Prostate gland (tissue), 2 donors: Measurements from ENCODE around the gene CNST. TPM values are rescaled to one million over a fixed set of nuclear protein-coding genes. Genes with fewer than 3 reads are reported as not detected.

Experiments
- DNase-seq: peaks from one replicate; pipeline ENCODE4 v3.0.0-alpha.2; 2019; ENCODE audit warnings: low spot score
- H3K27ac ChIP-seq, 2 donors: fragments of 200-600 bp; sonication (generic); 2 replicates each; pipeline ENCODE4 v1.5.1; 2017 to 2019
- H3K27me3 ChIP-seq: fragments of 200-600 bp; sonication (generic); replicated peaks from 2 replicates; pipeline ENCODE4 v1.5.1; 2019; ENCODE audit not compliant: insufficient read depth
- H3K36me3 ChIP-seq, 2 donors: fragments of 200-600 bp; sonication (generic); 1 replicate in 1 of 2; 2 replicates in 1 of 2; pipeline versions ENCODE4 v1.5.1 to v1.8.1; 2017 to 2019
- H3K4me1 ChIP-seq: fragments of 200-600 bp; sonication (generic); replicated peaks from 2 replicates; pipeline ENCODE4 v1.5.1; 2019
- H3K4me3 ChIP-seq, 2 donors: fragments of 200-600 bp; sonication (generic); 2 replicates each; pipeline ENCODE4 v1.5.1; 2017 to 2019
- H3K9me3 ChIP-seq: fragments of 200-600 bp; sonication (generic); 2 replicates; pipeline ENCODE4 v1.5.1; 2017
- POLR2A ChIP-seq: fragments of 450-650 bp; IDR thresholded peaks from one replicate; pipeline ENCODE4 v1.6.1; 2016; ENCODE audit warnings: antibody characterized with exemption, mild to moderate bottlenecking
- POLR2AphosphoS5 ChIP-seq: sonication (generic); formaldehyde crosslinking; IDR thresholded peaks from one replicate; pipeline ENCODE4 v1.6.1; 2017; ENCODE audit warnings: antibody characterized with exemption
- WGBS: methylation state at CpG from one replicate; pipeline ENCODE4 v1.1.5; 2018; 5-methylcytosine and 5-hydroxymethylcytosine counted together
- intact Hi-C: fragments of 100-400 bp; cut with DNase I; formaldehyde crosslinking; loops from one replicate; pipeline ENCODE4 v1.14.2; 2022
- total RNA-seq, 2 donors: library from RNA; depleted of rRNA; stranded (reverse); fragments of >200 nt; gene quantifications; one replicate each; pipeline ENCODE4 v1.1.0, GENCODE V29; 2016
- TF ChIP-seq, protein P1 (sequence below), 4 experiments: fragments of 200-600 bp in 2 of 4; fragments of 450-650 bp in 2 of 4; sonication (generic) in 2 of 4; IDR thresholded peaks; 1 replicate in 3 of 4; 2 replicates in 1 of 4; pipeline ENCODE4 v1.5.1; 2016 to 2019; ENCODE audit warnings: antibody characterized with exemption in 4 of 4, mild to moderate bottlenecking in 2 of 4, moderate library complexity in 2 of 4

CNST gene
- total RNA-seq, 2 donors from 2014 or later = 19.4 to 52.6 TPM

DNA sequence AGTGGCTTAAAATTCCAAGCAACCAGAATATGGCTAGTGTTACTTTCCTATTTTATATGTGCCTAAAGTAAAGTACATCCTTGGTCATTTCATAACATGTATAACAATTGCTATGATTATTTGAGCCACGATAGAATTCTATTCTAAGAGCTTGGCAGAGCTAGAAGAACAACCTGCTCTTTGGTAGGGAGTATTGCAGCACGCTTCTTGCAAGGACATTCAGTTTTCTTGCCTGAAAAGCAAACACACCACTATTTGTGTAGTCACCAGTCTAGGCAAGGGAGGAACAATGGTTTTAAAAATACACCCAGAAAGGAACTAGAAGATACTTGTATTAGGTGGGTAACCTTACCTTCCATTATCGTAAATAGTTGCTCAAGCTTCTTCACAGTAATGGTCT, 51.5 kb downstream of the CNST start:
- H3K9me3 ChIP-seq = no peaks in the 10 kb centered on the region
- H3K27me3 ChIP-seq = no peaks in the 10 kb centered on the region
- H3K36me3 ChIP-seq = no peaks in the 10 kb centered on the region
- no peak overlapping the region for H3K4me3 ChIP-seq
- WGBS = 17% methylated on average over 3 of the region's 3 CpGs
- peak overlapping the region; percentile 48 to 49 for H3K27ac ChIP-seq
- intact Hi-C loops = no loop called here
- peak; percentile 53 for DNase-seq
- TF ChIP-seq POLR2A = no peak
- TF ChIP-seq, protein P1, sequence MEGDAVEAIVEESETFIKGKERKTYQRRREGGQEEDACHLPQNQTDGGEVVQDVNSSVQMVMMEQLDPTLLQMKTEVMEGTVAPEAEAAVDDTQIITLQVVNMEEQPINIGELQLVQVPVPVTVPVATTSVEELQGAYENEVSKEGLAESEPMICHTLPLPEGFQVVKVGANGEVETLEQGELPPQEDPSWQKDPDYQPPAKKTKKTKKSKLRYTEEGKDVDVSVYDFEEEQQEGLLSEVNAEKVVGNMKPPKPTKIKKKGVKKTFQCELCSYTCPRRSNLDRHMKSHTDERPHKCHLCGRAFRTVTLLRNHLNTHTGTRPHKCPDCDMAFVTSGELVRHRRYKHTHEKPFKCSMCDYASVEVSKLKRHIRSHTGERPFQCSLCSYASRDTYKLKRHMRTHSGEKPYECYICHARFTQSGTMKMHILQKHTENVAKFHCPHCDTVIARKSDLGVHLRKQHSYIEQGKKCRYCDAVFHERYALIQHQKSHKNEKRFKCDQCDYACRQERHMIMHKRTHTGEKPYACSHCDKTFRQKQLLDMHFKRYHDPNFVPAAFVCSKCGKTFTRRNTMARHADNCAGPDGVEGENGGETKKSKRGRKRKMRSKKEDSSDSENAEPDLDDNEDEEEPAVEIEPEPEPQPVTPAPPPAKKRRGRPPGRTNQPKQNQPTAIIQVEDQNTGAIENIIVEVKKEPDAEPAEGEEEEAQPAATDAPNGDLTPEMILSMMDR (IDR thresholded peaks at IDR 0.05) = no peak
- peak; percentile 84 for TF ChIP-seq POLR2AphosphoS5
- peaks cover 4% of the 10 kb centered on the region for H3K4me1 ChIP-seq

DNA sequence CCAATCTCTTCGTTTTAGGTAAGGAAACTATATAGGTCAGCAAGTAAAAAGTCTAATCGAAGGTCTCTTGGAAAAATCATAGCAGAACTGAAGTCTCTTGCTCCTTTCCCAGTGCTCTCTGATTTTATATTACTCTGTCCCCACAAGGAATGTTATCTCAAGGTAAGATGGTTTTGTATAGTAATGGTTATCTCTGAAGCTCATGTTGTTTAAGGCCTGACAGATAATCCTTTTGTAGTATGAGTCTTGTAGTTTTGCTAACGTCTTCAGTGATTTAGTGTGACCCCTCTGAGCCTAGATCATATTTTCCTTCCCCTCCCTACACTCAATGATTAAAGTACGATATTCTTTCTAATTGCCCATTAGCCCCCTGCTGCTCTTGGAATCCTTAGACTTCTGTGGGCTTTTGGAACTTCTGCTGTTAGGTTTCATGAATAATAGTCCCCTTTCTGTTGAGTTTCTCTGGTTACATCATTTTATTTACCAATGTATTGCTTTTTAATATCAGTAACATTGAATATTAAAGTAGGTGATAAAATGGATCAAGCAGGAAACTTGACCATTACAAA, 52.1 kb downstream of the CNST start:
- Histone ChIP-seq H3K36me3 (no peaks in the 10 kb centered on the region), H3K9me3 (no peaks in the 10 kb centered on the region), H3K4me1 (peaks cover 4% of the 10 kb centered on the region), H3K4me3 (no peak overlapping the region), H3K27me3 (no peaks in the 10 kb centered on the region), H3K27ac (peak overlapping the region; percentile 48 to 49)
- intact Hi-C loops = no loop called here
- TF ChIP-seq POLR2AphosphoS5 (no peak), POLR2A (no peak)
- TF ChIP-seq, protein P1 (IDR thresholded peaks at IDR 0.05) = no peak
- 73% methylated on average over 4 of the region's 4 CpGs for WGBS
- no peak for DNase-seq

DNA sequence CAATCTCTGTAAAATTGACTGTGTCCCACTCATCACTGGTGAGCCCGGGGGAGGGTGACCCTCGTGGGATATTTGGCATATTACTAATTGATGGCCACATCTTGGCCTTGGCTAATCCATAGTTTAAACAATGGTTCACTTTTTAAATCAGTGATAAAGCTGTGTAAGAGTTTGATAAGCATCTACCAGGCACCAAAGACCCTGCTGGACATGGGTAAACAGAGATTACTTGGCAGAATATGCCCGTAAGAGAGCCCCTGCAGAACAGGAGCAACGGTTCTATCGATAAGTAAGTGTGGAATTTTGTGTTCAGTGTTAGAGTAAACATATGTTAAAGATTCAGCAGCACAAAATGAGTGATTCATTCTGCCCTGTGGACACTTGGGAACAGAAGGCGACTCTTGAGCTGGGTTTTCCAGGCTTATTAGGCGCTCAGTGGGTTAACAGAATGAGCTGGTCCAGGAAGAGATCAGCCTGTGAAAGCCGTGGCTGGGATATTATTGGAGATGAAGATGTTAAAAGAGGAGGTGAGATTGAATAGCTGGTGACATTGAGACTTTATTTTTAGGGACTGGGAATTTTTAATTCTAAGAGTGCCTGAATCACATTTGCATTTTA, 55.9 kb downstream of the CNST start:
- Histone ChIP-seq H3K27me3 (no peaks in the 10 kb centered on the region), H3K36me3 (no peaks in the 10 kb centered on the region), H3K4me3 (no peak overlapping the region), H3K27ac (no peak overlapping the region), H3K9me3 (no peaks in the 10 kb centered on the region), H3K4me1 (peaks cover 4% of the 10 kb centered on the region)
- 65% methylated on average over 8 of the region's 8 CpGs for WGBS
- DNase-seq = no peak
- intact Hi-C loops = no loop called here
- TF ChIP-seq POLR2AphosphoS5 (no peak), POLR2A (no peak)
- TF ChIP-seq, protein P1 (IDR thresholded peaks at IDR 0.05) = no peak

DNA sequence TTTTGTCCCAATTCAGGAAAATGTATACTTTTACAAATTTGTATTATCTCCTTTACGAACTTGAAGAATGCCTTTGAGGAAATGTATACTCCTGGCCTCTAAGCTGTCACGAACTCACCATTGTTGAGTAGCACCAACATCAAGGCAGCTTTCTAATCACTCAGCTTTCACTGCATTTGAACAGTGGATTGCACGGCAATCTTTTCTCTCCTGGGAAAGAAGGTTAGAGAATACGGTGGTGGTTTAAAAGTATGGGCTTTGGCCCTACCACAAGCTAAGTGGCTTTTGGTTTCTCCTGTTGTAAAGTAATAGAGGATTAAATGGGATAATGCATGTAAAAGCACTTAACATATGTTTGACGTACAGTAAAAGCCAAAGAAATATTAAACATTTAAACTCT, 57.8 kb downstream of the CNST start:
- H3K27me3 ChIP-seq = no peaks in the 10 kb centered on the region
- intact Hi-C loops = no loop called here
- WGBS = 94% methylated on average over 5 of the region's 5 CpGs
- no peaks in the 10 kb centered on the region for H3K9me3 ChIP-seq
- TF ChIP-seq POLR2AphosphoS5 (no peak), POLR2A (no peak)
- TF ChIP-seq, protein P1 (IDR thresholded peaks at IDR 0.05) = no peak
- H3K4me3 ChIP-seq = no peak overlapping the region
- no peak overlapping the region for H3K27ac ChIP-seq
- H3K36me3 ChIP-seq = no peaks in the 10 kb centered on the region
- DNase-seq = no peak
- no peaks in the 10 kb centered on the region for H3K4me1 ChIP-seq

DNA sequence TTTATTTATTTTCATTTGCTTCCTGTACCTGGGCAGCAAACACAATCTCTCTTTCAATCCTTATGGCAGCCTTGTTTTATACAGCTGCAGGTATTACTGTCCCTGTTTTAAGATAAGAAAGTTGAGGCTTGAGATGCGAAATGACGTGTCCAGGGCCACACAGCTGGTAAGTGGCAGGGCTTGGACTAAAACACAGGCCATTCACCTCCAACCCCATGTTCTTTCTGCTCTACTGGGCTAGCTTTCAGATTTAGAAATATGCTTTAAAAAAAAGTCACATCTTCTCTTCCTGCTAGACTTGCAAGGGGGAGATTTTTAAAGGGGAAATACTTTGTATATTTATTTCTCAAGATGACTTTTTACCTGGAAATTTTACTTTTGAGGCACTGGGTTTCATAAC, 62.8 kb downstream of the CNST start:
- Histone ChIP-seq H3K27me3 (no peaks in the 10 kb centered on the region), H3K27ac (no peak overlapping the region), H3K4me1 (no peaks in the 10 kb centered on the region), H3K9me3 (no peaks in the 10 kb centered on the region), H3K36me3 (no peaks in the 10 kb centered on the region), H3K4me3 (no peak overlapping the region)
- 75% methylated on average over 2 of the region's 2 CpGs for WGBS
- TF ChIP-seq POLR2A (no peak), POLR2AphosphoS5 (no peak)
- TF ChIP-seq, protein P1 (IDR thresholded peaks at IDR 0.05) = no peak
- DNase-seq = no peak
- intact Hi-C loops = no loop called here
